Measurements from ENCODE around the gene OBSCN. TPM values are rescaled to one million over a fixed set of nuclear protein-coding genes. Genes with fewer than 3 reads are reported as not detected.

Gene OBSCN
- total RNA-seq, 1 donor from 2014 or later: 17.5 TPM

DNA sequence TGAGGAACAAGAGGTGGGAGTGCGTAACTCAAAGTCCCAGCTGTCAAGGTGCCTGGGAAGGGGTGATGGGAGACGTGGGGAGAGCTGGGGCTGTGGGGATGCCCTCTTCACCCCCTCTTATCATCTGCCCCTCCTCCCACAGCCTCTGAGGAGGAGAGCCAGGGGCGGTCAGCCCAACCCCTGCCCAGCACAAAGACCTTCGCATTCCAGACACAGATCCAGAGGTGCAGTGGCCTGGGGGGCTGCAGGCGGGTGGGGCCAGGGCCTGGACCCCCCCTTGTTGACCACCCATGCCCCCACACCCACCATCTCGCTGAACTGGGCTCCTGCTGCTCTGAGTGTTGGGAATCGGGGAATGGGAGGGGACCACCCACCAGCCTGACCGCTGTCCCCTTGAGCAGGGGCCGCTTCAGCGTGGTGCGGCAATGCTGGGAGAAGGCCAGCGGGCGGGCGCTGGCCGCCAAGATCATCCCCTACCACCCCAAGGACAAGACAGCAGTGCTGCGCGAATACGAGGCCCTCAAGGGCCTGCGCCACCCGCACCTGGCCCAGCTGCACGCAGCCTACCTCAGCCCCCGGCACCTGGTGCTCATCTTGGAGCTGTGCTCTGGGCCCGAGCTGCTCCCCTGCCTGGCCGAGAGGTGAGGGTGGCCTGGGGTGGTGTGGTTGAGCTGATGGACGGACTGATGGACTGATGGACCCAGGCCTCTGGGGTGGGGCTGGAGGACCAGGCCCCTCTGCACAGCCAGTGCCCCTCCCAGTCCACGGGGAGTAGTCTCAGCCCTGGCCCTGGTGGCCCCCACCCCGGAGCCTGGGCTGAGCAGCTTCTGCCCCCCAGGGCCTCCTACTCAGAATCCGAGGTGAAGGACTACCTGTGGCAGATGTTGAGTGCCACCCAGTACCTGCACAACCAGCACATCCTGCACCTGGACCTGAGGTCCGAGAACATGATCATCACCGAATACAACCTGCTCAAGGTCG, 169.1 kb downstream of the OBSCN start:
- Mint-ChIP-seq H3K27ac (ENCODE audit: unreplicated experiment) (no peak overlapping the region), H3K4me3 (ENCODE audit: unreplicated experiment) (no peak overlapping the region), H3K36me3 (ENCODE audit: low read depth, unreplicated experiment) (no peaks in the 10 kb centered on the region), H3K9me3 (ENCODE audit: unreplicated experiment) (no peaks in the 10 kb centered on the region), H3K27me3 (ENCODE audit: low read depth, unreplicated experiment) (peaks cover 31% of the 10 kb centered on the region), H3K4me1 (ENCODE audit: low read depth, unreplicated experiment) (no peaks in the 10 kb centered on the region)
- no peak for TF ChIP-seq EZH2 (IDR thresholded peaks at IDR 0.05; ENCODE audit: insufficient read depth, low read length)
- TF ChIP-seq, protein P1, sequence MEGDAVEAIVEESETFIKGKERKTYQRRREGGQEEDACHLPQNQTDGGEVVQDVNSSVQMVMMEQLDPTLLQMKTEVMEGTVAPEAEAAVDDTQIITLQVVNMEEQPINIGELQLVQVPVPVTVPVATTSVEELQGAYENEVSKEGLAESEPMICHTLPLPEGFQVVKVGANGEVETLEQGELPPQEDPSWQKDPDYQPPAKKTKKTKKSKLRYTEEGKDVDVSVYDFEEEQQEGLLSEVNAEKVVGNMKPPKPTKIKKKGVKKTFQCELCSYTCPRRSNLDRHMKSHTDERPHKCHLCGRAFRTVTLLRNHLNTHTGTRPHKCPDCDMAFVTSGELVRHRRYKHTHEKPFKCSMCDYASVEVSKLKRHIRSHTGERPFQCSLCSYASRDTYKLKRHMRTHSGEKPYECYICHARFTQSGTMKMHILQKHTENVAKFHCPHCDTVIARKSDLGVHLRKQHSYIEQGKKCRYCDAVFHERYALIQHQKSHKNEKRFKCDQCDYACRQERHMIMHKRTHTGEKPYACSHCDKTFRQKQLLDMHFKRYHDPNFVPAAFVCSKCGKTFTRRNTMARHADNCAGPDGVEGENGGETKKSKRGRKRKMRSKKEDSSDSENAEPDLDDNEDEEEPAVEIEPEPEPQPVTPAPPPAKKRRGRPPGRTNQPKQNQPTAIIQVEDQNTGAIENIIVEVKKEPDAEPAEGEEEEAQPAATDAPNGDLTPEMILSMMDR (IDR thresholded peaks at IDR 0.05; ENCODE audit: insufficient read depth, low read depth, low read length): no peak
- DNase-seq (ENCODE audit: low read depth): no peak
- Histone ChIP-seq H3K9me3 (ENCODE audit: insufficient read depth, low read depth, low read length) (no peaks in the 10 kb centered on the region), H3K4me1 (ENCODE audit: insufficient read depth, low read length) (peaks cover 4% of the 10 kb centered on the region), H3K79me2 (ENCODE audit: insufficient read depth, low read length) (no peaks in the 10 kb centered on the region), H3K36me3 (ENCODE audit: insufficient read depth, low read length) (no peaks in the 10 kb centered on the region), H3K9ac (ENCODE audit: low read length) (no peak overlapping the region), H3K27ac (ENCODE audit: low read depth, low read length) (no peak overlapping the region), H2AFZ (ENCODE audit: low read depth, low read length) (no peak overlapping the region), H3K4me3 (ENCODE audit: insufficient read depth, low read depth, low read length) (no peak overlapping the region), H4K20me1 (ENCODE audit: insufficient read depth, low read length) (no peaks in the 10 kb centered on the region), H3K4me2 (ENCODE audit: low read length) (no peak overlapping the region), H3K27me3 (ENCODE audit: insufficient read depth, low read length) (no peaks in the 10 kb centered on the region)
- FAIRE-seq: no peak

DNA sequence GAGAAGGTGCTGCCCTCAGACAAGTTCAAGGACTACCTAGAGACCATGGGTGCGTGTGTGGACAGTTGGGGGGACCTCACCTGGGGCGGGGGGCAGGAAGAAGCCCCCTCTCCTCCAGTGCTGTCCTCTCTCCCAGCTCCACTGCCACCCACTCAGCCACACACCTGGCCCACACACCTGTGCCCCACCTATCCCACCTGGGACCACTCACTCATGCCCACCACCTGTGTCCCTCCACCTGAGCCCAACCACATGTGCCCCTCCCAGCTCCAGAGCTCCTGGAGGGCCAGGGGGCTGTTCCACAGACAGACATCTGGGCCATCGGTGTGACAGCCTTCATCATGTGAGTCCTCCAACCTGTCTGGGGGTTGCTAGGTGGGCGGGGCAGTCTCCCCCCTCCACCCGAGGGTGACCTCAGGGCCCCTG, 169.8 kb downstream of the OBSCN start:
- H3K36me3 Mint-ChIP-seq (ENCODE audit: low read depth, unreplicated experiment): no peaks in the 10 kb centered on the region
- no peaks in the 10 kb centered on the region for H3K27me3 ChIP-seq (ENCODE audit: insufficient read depth, low read length)
- no peaks in the 10 kb centered on the region for H3K79me2 ChIP-seq (ENCODE audit: insufficient read depth, low read length)
- H3K4me3 ChIP-seq (ENCODE audit: insufficient read depth, low read depth, low read length): no peak overlapping the region
- DNase-seq (ENCODE audit: low read depth): no peak
- H3K4me3 Mint-ChIP-seq (ENCODE audit: unreplicated experiment): no peak overlapping the region
- H3K4me1 Mint-ChIP-seq (ENCODE audit: low read depth, unreplicated experiment): no peaks in the 10 kb centered on the region
- no peak for FAIRE-seq
- H3K27ac Mint-ChIP-seq (ENCODE audit: unreplicated experiment): no peak overlapping the region
- no peaks in the 10 kb centered on the region for H3K36me3 ChIP-seq (ENCODE audit: insufficient read depth, low read length)
- H2AFZ ChIP-seq (ENCODE audit: low read depth, low read length): no peak overlapping the region
- no peaks in the 10 kb centered on the region for H3K9me3 Mint-ChIP-seq (ENCODE audit: unreplicated experiment)
- peaks cover 33% of the 10 kb centered on the region for H3K27me3 Mint-ChIP-seq (ENCODE audit: low read depth, unreplicated experiment)
- no peak overlapping the region for H3K27ac ChIP-seq (ENCODE audit: low read depth, low read length)
- H3K4me2 ChIP-seq (ENCODE audit: low read length): peak overlapping the region; percentile 88
- TF ChIP-seq EZH2 (IDR thresholded peaks at IDR 0.05; ENCODE audit: insufficient read depth, low read length): no peak
- TF ChIP-seq, protein P1 (IDR thresholded peaks at IDR 0.05; ENCODE audit: insufficient read depth, low read depth, low read length): no peak
- H3K4me1 ChIP-seq (ENCODE audit: insufficient read depth, low read length): peaks cover 4% of the 10 kb centered on the region
- no peaks in the 10 kb centered on the region for H3K9me3 ChIP-seq (ENCODE audit: insufficient read depth, low read depth, low read length)
- no peak overlapping the region for H3K9ac ChIP-seq (ENCODE audit: low read length)
- no peaks in the 10 kb centered on the region for H4K20me1 ChIP-seq (ENCODE audit: insufficient read depth, low read length)
